ENCODE measurements around the gene NEO1. TPM values are rescaled to one million over a fixed set of nuclear protein-coding genes. Genes with fewer than 3 reads are reported as not detected.
"Not testable (repeated sequence)": the region's sequence is repeated elsewhere in the genome, so short reads cannot be mapped to it uniquely, and the experiment has no call there.

The NEO1 gene
- total RNA-seq, 2 experiments from 2014 or later, result 8.3 to 9.3 TPM

- no peak overlapping the region for H3K27ac Mint-ChIP-seq
- H3K4me3 Mint-ChIP-seq, result no peak overlapping the region
- H3K27me3 Mint-ChIP-seq, result no peaks in the 10 kb centered on the region
- H3K36me3 Mint-ChIP-seq, result peaks cover 15% of the 10 kb centered on the region
- POLR2A ChIA-PET, result no interaction called here
- H3K9me3 Mint-ChIP-seq, result no peaks in the 10 kb centered on the region
- intact Hi-C loops (cut with micrococcal nuclease), result loop anchor here (10.0 kb wide), 1 partner anchor 348 kb away; the partner anchor contains the start of gene NPTN
- DNase-seq, result no peak
- H3K4me1 Mint-ChIP-seq (ENCODE audit: low read depth), result peaks cover 13% of the 10 kb centered on the region
- CTCF ChIA-PET, result interaction anchor here (0.9 to 2.3 kb wide), 4 partner anchors 12 to 414 kb away, joined by 3 to 8 read pairs (median 4); no protein-coding TSS in a partner anchor
Observed at GRCh38 chr15:73286311-73286710, 234.0 kb downstream of the NEO1 start.

GRCh38 chr15:73287019-73287418 lies 234.8 kb downstream of the NEO1 start:
- Mint-ChIP-seq H3K27me3 (no peaks in the 10 kb centered on the region), H3K4me3 (no peak overlapping the region), H3K27ac (no peak overlapping the region), H3K36me3 (peaks cover 15% of the 10 kb centered on the region), H3K4me1 (ENCODE audit: low read depth) (peaks cover 13% of the 10 kb centered on the region), H3K9me3 (no peaks in the 10 kb centered on the region)
- DNase-seq, result no peak
- intact Hi-C loops (cut with micrococcal nuclease), result loop anchor here (10.0 kb wide), 1 partner anchor 348 kb away; the partner anchor contains the start of gene NPTN
- CTCF ChIA-PET, result interaction anchor here (0.9 to 2.3 kb wide), 3 partner anchors 13 to 349 kb away, joined by 3 to 8 read pairs (median 5); no protein-coding TSS in a partner anchor
- POLR2A ChIA-PET, result no interaction called here

GRCh38 chr15:73291441-73291840 lies 239.2 kb downstream of the NEO1 start:
- CTCF ChIA-PET, result interaction anchor here (1.0 to 1.9 kb wide), 2 partner anchors 18 to 26 kb away, joined by 3 to 6 read pairs; no protein-coding TSS in a partner anchor
- POLR2A ChIA-PET, result no interaction called here
- Mint-ChIP-seq H3K27me3 (no peaks in the 10 kb centered on the region), H3K4me1 (ENCODE audit: low read depth) (no peaks in the 10 kb centered on the region), H3K27ac (no peak overlapping the region), H3K4me3 (no peak overlapping the region), H3K9me3 (no peaks in the 10 kb centered on the region), H3K36me3 (peaks cover 15% of the 10 kb centered on the region)
- intact Hi-C loops (cut with micrococcal nuclease), result no loop called here
- DNase-seq, result no peak

GRCh38 chr15:73293773-73294172 lies 241.5 kb downstream of the NEO1 start:
- no peaks in the 10 kb centered on the region for H3K27me3 Mint-ChIP-seq
- no peak for DNase-seq
- H3K4me1 Mint-ChIP-seq (ENCODE audit: low read depth), result no peaks in the 10 kb centered on the region
- peaks cover 9% of the 10 kb centered on the region for H3K36me3 Mint-ChIP-seq
- H3K4me3 Mint-ChIP-seq, result no peak overlapping the region
- H3K27ac Mint-ChIP-seq, result no peak overlapping the region
- POLR2A ChIA-PET, result no interaction called here
- intact Hi-C loops (cut with micrococcal nuclease), result no loop called here
- CTCF ChIA-PET, result no interaction called here
- no peaks in the 10 kb centered on the region for H3K9me3 Mint-ChIP-seq

GRCh38 chr15:73295630-73296286 lies 243.5 kb downstream of the NEO1 start:
- ChIA-PET POLR2A (interaction anchor here (0.6 kb wide), 1 partner anchor 20 kb away, joined by 3 read pairs; no protein-coding TSS in a partner anchor), CTCF (interaction anchor here (1.2 kb wide), 1 partner anchor 31 kb away, joined by 3 read pairs; no protein-coding TSS in a partner anchor)
- no peaks in the 10 kb centered on the region for H3K27me3 Mint-ChIP-seq
- H3K4me3 Mint-ChIP-seq, result no peak overlapping the region
- H3K4me1 Mint-ChIP-seq (ENCODE audit: low read depth), result no peaks in the 10 kb centered on the region
- peaks cover 3% of the 10 kb centered on the region for H3K36me3 Mint-ChIP-seq
- intact Hi-C loops (cut with micrococcal nuclease), result no loop called here
- DNase-seq, result no peak
- H3K27ac Mint-ChIP-seq, result no peak overlapping the region
- no peaks in the 10 kb centered on the region for H3K9me3 Mint-ChIP-seq

- no peaks in the 10 kb centered on the region for H3K4me1 Mint-ChIP-seq (ENCODE audit: low read depth)
- H3K4me3 Mint-ChIP-seq, result no peak overlapping the region
- H3K27me3 Mint-ChIP-seq, result no peaks in the 10 kb centered on the region
- POLR2A ChIA-PET, result no interaction called here
- intact Hi-C loops (cut with micrococcal nuclease), result no loop called here
- no peak overlapping the region for H3K27ac Mint-ChIP-seq
- peaks cover 3% of the 10 kb centered on the region for H3K36me3 Mint-ChIP-seq
- no peaks in the 10 kb centered on the region for H3K9me3 Mint-ChIP-seq
- CTCF ChIA-PET, result no interaction called here
- no peak for DNase-seq
Observed at GRCh38 chr15:73296609-73297353, 244.5 kb downstream of the NEO1 start.

- no peaks in the 10 kb centered on the region for H3K27me3 Mint-ChIP-seq
- H3K36me3 Mint-ChIP-seq, result peaks cover 9% of the 10 kb centered on the region
- intact Hi-C loops (cut with micrococcal nuclease), result no loop called here
- H3K4me3 Mint-ChIP-seq, result no peak overlapping the region
- CTCF ChIA-PET, result interaction anchor here (1.0 kb wide), 1 partner anchor 33 kb away, joined by 3 read pairs; no protein-coding TSS in a partner anchor
- no peaks in the 10 kb centered on the region for H3K9me3 Mint-ChIP-seq
- no peak for DNase-seq
- H3K4me1 Mint-ChIP-seq (ENCODE audit: low read depth), result peaks cover 4% of the 10 kb centered on the region
- POLR2A ChIA-PET, result no interaction called here
- no peak overlapping the region for H3K27ac Mint-ChIP-seq
Observed at GRCh38 chr15:73298522-73299245, 246.4 kb downstream of the NEO1 start.

GRCh38 chr15:73300286-73300685 lies 248.0 kb downstream of the NEO1 start:
- DNase-seq; POLR2A ChIA-PET; CTCF ChIA-PET; H3K36me3 Mint-ChIP-seq; H3K4me3 Mint-ChIP-seq; H3K9me3 Mint-ChIP-seq; H3K27ac Mint-ChIP-seq; H3K4me1 Mint-ChIP-seq (ENCODE audit: low read depth); H3K27me3 Mint-ChIP-seq; intact Hi-C loops (cut with micrococcal nuclease): not testable (repeated sequence)

- ChIA-PET CTCF (interaction anchor here (0.8 kb wide), 1 partner anchor 332 kb away, joined by 4 read pairs; no protein-coding TSS in a partner anchor), POLR2A (no interaction called here)
- Mint-ChIP-seq H3K36me3 (peaks cover 6% of the 10 kb centered on the region), H3K9me3 (no peaks in the 10 kb centered on the region), H3K27ac (no peak overlapping the region), H3K4me3 (no peak overlapping the region), H3K4me1 (ENCODE audit: low read depth) (peaks cover 4% of the 10 kb centered on the region), H3K27me3 (no peaks in the 10 kb centered on the region)
- no peak for DNase-seq
- intact Hi-C loops (cut with micrococcal nuclease), result no loop called here
Observed at GRCh38 chr15:73303636-73304035, 251.4 kb downstream of the NEO1 start.

GRCh38 chr15:73305331-73306211 lies 253.3 kb downstream of the NEO1 start:
- ChIA-PET CTCF (interaction anchor here (0.6 to 2.2 kb wide), 3 partner anchors 28 to 395 kb away, joined by 3 to 7 read pairs (median 7); no protein-coding TSS in a partner anchor), POLR2A (no interaction called here)
- intact Hi-C loops (cut with micrococcal nuclease), result loop anchor here (5.0 kb wide), 2 partner anchors 332 to 397 kb away; no protein-coding TSS in a partner anchor
- peak; percentile 37 for DNase-seq
- Mint-ChIP-seq H3K4me3 (no peak overlapping the region), H3K36me3 (peaks cover 6% of the 10 kb centered on the region), H3K4me1 (ENCODE audit: low read depth) (peaks cover 4% of the 10 kb centered on the region), H3K27ac (no peak overlapping the region), H3K27me3 (no peaks in the 10 kb centered on the region), H3K9me3 (no peaks in the 10 kb centered on the region)

- H3K27me3 Mint-ChIP-seq, result no peaks in the 10 kb centered on the region
- H3K9me3 Mint-ChIP-seq, result no peaks in the 10 kb centered on the region
- CTCF ChIA-PET, result interaction anchor here (0.9 to 1.3 kb wide), 2 partner anchors 328 to 392 kb away, joined by 3 to 5 read pairs; no protein-coding TSS in a partner anchor
- H3K36me3 Mint-ChIP-seq, result no peaks in the 10 kb centered on the region
- H3K27ac Mint-ChIP-seq, result no peak overlapping the region
- POLR2A ChIA-PET, result no interaction called here
- intact Hi-C loops (cut with micrococcal nuclease), result loop anchor here (5.0 kb wide), 2 partner anchors 329 to 394 kb away; no protein-coding TSS in a partner anchor
- DNase-seq, result no peak
- H3K4me3 Mint-ChIP-seq, result no peak overlapping the region
- H3K4me1 Mint-ChIP-seq (ENCODE audit: low read depth), result no peaks in the 10 kb centered on the region
Observed at GRCh38 chr15:73308305-73308704, 256.0 kb downstream of the NEO1 start.
